ENCODE results near the gene KPNA3. TPM values are rescaled to one million over a fixed set of nuclear protein-coding genes. Genes with fewer than 3 reads are reported as not detected.

Gene KPNA3
- total RNA-seq, 1 experiment from 2014 or later = 49.7 TPM

DNA sequence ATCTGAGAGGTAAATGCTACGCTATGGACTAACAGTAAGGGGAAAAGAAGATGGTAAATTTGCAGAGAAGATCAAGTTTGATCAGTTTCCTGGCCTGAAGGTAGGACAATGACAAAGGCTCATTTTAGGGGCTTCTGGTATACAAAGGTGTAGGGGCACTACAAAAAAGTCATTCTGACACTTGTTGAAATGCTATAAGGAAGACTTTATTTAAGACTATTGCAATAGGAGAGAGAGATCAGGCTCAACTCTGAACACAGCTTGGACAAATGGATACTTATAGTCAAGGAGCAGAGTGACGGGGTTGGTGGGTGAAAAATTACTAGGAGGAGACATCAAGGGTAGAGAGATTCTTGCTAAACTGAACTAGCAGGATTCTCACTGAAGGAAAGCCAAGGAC lies 37.2 kb upstream of the KPNA3 start:
- H3K23me2 ChIP-seq (ENCODE audit: insufficient read length, low read depth, low read length, poor library complexity, severe bottlenecking) = no peaks in the 10 kb centered on the region
- H3K79me1 ChIP-seq (ENCODE audit: insufficient read depth, low read depth, low read length, poor library complexity, severe bottlenecking) = no peaks in the 10 kb centered on the region
- DNase-seq = no peak
- H2BK5ac ChIP-seq (ENCODE audit: insufficient read length, low read length) = no peak overlapping the region
- H3K4me1 ChIP-seq (ENCODE audit: insufficient read depth, low read length) = no peaks in the 10 kb centered on the region
- no peak overlapping the region for H2BK15ac ChIP-seq (ENCODE audit: low read depth, low read length)
- H4K91ac ChIP-seq (ENCODE audit: insufficient read length, low read depth, low read length) = no peak overlapping the region
- no peak for TF ChIP-seq CTCF (conservative IDR thresholded peaks at IDR 0.05)
- no peak overlapping the region for H4K8ac ChIP-seq (replicated peaks; ENCODE audit: insufficient read length, low read depth, low read length)
- no peak overlapping the region for H2BK12ac ChIP-seq (ENCODE audit: insufficient read length, low read depth, low read length)
- no peaks in the 10 kb centered on the region for H3K27me3 ChIP-seq (ENCODE audit: insufficient read depth, low read length)
- H3K23ac ChIP-seq (ENCODE audit: insufficient read length, low read depth, low read length) = no peak overlapping the region
- H3K14ac ChIP-seq (ENCODE audit: insufficient read depth, low read length) = no peak overlapping the region
- no CpG with 5 or more reads among the region's 2 CpGs for WGBS (ENCODE audit: extremely low coverage, insufficient read length, low lambda C conversion rate)
- H3K4me3 Mint-ChIP-seq = no peak overlapping the region
- H2AFZ ChIP-seq (ENCODE audit: low read length) = no peak overlapping the region
- peaks cover 3% of the 10 kb centered on the region; the same call in 1 of the 2 replicates for H3K27me3 Mint-ChIP-seq (ENCODE audit: low read depth)
- no peak overlapping the region for H3K56ac ChIP-seq (ENCODE audit: insufficient read length, low read depth, low read length)
- no peak overlapping the region for H2BK120ac ChIP-seq (ENCODE audit: low read depth, low read length, poor library complexity, severe bottlenecking)
- H4K5ac ChIP-seq (ENCODE audit: insufficient read length, low read depth, low read length) = no peak overlapping the region
- H3K27ac Mint-ChIP-seq = no peak overlapping the region
- no peak overlapping the region for H3T11ph ChIP-seq (ENCODE audit: low read length)
- no peak overlapping the region for H3K18ac ChIP-seq (ENCODE audit: insufficient read length, low read depth, low read length)
- H2AK5ac ChIP-seq (ENCODE audit: insufficient read length, low read length) = no peak overlapping the region
- H3K36me3 Mint-ChIP-seq (ENCODE audit: insufficient read depth in 1 of 3, low read depth in 3 of 3) = peaks cover 3 to 4% (median 4%) of the 10 kb centered on the region in 3 experiments; a peak in 1 of 7 replicates
- H3K4ac ChIP-seq (ENCODE audit: low read depth, low read length) = no peak overlapping the region
- no peaks in the 10 kb centered on the region for H4K20me1 ChIP-seq (ENCODE audit: control insufficient read depth, insufficient read depth, insufficient read length)
- H3K9me3 ChIP-seq (ENCODE audit: control insufficient read depth, low read depth, low read length) = no peaks in the 10 kb centered on the region
- H2BK20ac ChIP-seq (ENCODE audit: low read depth, low read length, poor library complexity, severe bottlenecking) = no peak overlapping the region
- H3K4me1 Mint-ChIP-seq = peaks cover 5 to 14% of the 10 kb centered on the region in 2 experiments
- H3K9me3 Mint-ChIP-seq = peaks cover 4 to 5% of the 10 kb centered on the region in 2 experiments; a peak in 4 of 5 replicates
- no peak overlapping the region for H3K4me2 ChIP-seq (ENCODE audit: insufficient read depth, insufficient read length, low read length)
- no peak overlapping the region for H3K27ac ChIP-seq (ENCODE audit: insufficient read length, low read depth, low read length)
- H3K9ac ChIP-seq (ENCODE audit: extremely low read depth, insufficient read length, low read length) = no peak overlapping the region
- no peaks in the 10 kb centered on the region for H3K79me2 ChIP-seq (ENCODE audit: insufficient read depth, low read length)
